Neural crest cell (in vitro differentiated cells): ENCODE results near the gene CCDC107. TPM values are rescaled to one million over a fixed set of nuclear protein-coding genes. Genes with fewer than 3 reads are reported as not detected.

Source experiments
- DNase-seq: peaks from one replicate; pipeline ENCODE4 v3.0.0; 2021; ENCODE audit warnings: low read depth, mixed read lengths, low spot score
- H3K27ac Mint-ChIP-seq: one replicate; pipeline ENCODE4 v1.8.0; 2021; ENCODE audit warnings: mild to moderate bottlenecking, mixed read lengths; ENCODE audit not compliant: unreplicated experiment
- H3K27me3 Mint-ChIP-seq: 2 replicates; pipeline ENCODE4 v1.8.0; 2021; ENCODE audit warnings: low read depth, mild to moderate bottlenecking, mixed read lengths
- H3K36me3 Mint-ChIP-seq: 2 replicates; pipeline ENCODE4 v1.8.0; 2021; ENCODE audit warnings: low read depth, mild to moderate bottlenecking, mixed read lengths
- H3K4me1 Mint-ChIP-seq: 2 replicates; pipeline ENCODE4 v1.8.0; 2021; ENCODE audit warnings: mixed read lengths
- H3K4me3 Mint-ChIP-seq: one replicate; pipeline ENCODE4 v1.8.0; 2021; ENCODE audit warnings: mild to moderate bottlenecking, mixed read lengths
- H3K9me3 Mint-ChIP-seq: 2 replicates; pipeline ENCODE4 v1.8.0; 2021; ENCODE audit warnings: mixed read lengths
- CTCF ChIP-seq: fragments of 200-600 bp; sonication (generic); conservative IDR thresholded peaks from 2 replicates; pipeline ENCODE4 v1.5.0; 2021; ENCODE audit warnings: antibody characterized with exemption, mild to moderate bottlenecking
- total RNA-seq: library from RNA; stranded (reverse); gene quantifications from 2 replicates; pipeline ENCODE4 v1.2.1, GENCODE V29; 2021

Gene CCDC107
- total RNA-seq, 1 donor from 2014 or later = 15.4 TPM

- no peak for DNase-seq
- H3K4me3 Mint-ChIP-seq = no peak overlapping the region
- no peak overlapping the region for H3K27ac Mint-ChIP-seq
- TF ChIP-seq CTCF = no peak
- H3K9me3 Mint-ChIP-seq = no peaks in the 10 kb centered on the region
- H3K4me1 Mint-ChIP-seq = no peaks in the 10 kb centered on the region
- H3K36me3 Mint-ChIP-seq = peaks cover 16% of the 10 kb centered on the region
- no peaks in the 10 kb centered on the region for H3K27me3 Mint-ChIP-seq
Observed at GRCh38 chr9:35700942-35701341, 42.9 kb downstream of the CCDC107 start.

- H3K4me3 Mint-ChIP-seq = no peak overlapping the region
- no peak for DNase-seq
- H3K9me3 Mint-ChIP-seq = no peaks in the 10 kb centered on the region
- H3K27ac Mint-ChIP-seq = no peak overlapping the region
- no peak for TF ChIP-seq CTCF
- H3K4me1 Mint-ChIP-seq = no peaks in the 10 kb centered on the region
- H3K36me3 Mint-ChIP-seq = peaks cover 21% of the 10 kb centered on the region
- no peaks in the 10 kb centered on the region for H3K27me3 Mint-ChIP-seq
Observed at GRCh38 chr9:35702696-35703095, 44.6 kb downstream of the CCDC107 start.

GRCh38 chr9:35703906-35704672 lies 46.0 kb downstream of the CCDC107 start:
- TF ChIP-seq CTCF = no peak

GRCh38 chr9:35705372-35705771 lies 47.3 kb downstream of the CCDC107 start:
- Mint-ChIP-seq H3K27me3 (no peaks in the 10 kb centered on the region), H3K4me3 (no peak overlapping the region), H3K27ac (no peak overlapping the region), H3K9me3 (no peaks in the 10 kb centered on the region), H3K4me1 (no peaks in the 10 kb centered on the region), H3K36me3 (peaks cover 27% of the 10 kb centered on the region)
- DNase-seq = no peak
- TF ChIP-seq CTCF = no peak

More at GRCh38 chr9:35703906-35704672, 46.0 kb downstream of the CCDC107 start:
- Mint-ChIP-seq H3K4me1 (no peaks in the 10 kb centered on the region), H3K27me3 (no peaks in the 10 kb centered on the region), H3K27ac (no peak overlapping the region), H3K4me3 (no peak overlapping the region), H3K9me3 (no peaks in the 10 kb centered on the region), H3K36me3 (peaks cover 27% of the 10 kb centered on the region)
- no peak for DNase-seq

- H3K36me3 Mint-ChIP-seq = peaks cover 32% of the 10 kb centered on the region
- H3K4me3 Mint-ChIP-seq = no peak overlapping the region
- no peak for TF ChIP-seq CTCF
- H3K27me3 Mint-ChIP-seq = no peaks in the 10 kb centered on the region
- no peaks in the 10 kb centered on the region for H3K9me3 Mint-ChIP-seq
- no peak overlapping the region for H3K27ac Mint-ChIP-seq
- no peak for DNase-seq
- no peaks in the 10 kb centered on the region for H3K4me1 Mint-ChIP-seq
Observed at GRCh38 chr9:35705836-35706430, 47.8 kb downstream of the CCDC107 start.
